ENCODE measurements around the gene RPL27. TPM values are rescaled to one million over a fixed set of nuclear protein-coding genes. Genes with fewer than 3 reads are reported as not detected.
A peak's percentile ranks its signal among the peaks of the same experiment; 100 is the strongest.
"Not testable (repeated sequence)": the region's sequence is repeated elsewhere in the genome, so short reads cannot be mapped to it uniquely, and the experiment has no call there.

Gene RPL27
- total RNA-seq, 2 donors from 2014 or later = 1,275 to 1,425 TPM

DNA sequence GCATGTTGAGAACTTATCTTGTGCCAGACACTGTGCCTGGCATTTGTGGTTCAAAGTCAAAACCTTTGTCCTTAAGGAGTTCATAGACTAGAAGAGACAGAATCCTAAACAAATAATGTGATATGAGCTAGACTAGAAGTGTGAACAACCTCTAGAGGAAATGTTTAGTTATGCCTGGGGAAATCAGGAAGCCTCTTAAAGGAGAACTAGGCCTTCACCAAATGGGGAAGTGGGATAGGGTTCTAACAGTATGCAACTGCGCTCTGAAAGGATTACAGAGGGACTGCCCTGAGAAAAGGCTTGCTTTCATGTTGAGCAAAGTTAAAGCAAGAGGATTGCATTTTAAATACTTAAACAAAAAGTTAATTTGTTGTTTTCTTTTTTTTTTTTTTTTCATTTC is 13.0 kb upstream of the RPL27 start:
- peaks cover 14 to 56% of the 10 kb centered on the region in 2 donors for H3K36me3 Mint-ChIP-seq
- no peak for ATAC-seq
- no peak for DNase-seq (ENCODE audit: low spot score in 2 of 2)
- peak overlapping the region in 1 of 2 donors; percentile 4 for H3K27ac Mint-ChIP-seq
- H3K9me3 Mint-ChIP-seq = no peaks in the 10 kb centered on the region

DNA sequence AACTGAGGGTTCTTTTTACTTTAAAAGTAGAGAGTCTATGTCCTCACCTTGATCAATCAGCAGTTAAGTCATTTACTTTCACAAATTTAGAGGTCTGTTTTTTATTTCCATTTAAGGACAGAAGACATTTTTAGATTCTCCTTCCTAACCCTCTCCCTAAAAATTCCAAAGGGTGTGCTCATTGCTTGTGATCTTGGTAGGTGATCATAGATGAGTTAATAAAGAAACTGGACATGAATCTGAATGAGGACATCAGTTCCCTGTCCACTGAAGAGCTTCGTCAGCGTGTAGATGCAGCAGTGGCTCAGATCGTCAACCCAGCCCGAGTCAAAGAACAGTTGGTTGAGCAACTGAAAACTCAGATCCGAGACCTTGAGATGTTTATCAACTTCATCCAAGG is 9.1 kb upstream of the RPL27 start:
- no peaks in the 10 kb centered on the region for H3K9me3 Mint-ChIP-seq
- no peak for DNase-seq (ENCODE audit: low spot score in 2 of 2)
- peaks cover 15 to 46% of the 10 kb centered on the region in 2 donors for H3K36me3 Mint-ChIP-seq

DNA sequence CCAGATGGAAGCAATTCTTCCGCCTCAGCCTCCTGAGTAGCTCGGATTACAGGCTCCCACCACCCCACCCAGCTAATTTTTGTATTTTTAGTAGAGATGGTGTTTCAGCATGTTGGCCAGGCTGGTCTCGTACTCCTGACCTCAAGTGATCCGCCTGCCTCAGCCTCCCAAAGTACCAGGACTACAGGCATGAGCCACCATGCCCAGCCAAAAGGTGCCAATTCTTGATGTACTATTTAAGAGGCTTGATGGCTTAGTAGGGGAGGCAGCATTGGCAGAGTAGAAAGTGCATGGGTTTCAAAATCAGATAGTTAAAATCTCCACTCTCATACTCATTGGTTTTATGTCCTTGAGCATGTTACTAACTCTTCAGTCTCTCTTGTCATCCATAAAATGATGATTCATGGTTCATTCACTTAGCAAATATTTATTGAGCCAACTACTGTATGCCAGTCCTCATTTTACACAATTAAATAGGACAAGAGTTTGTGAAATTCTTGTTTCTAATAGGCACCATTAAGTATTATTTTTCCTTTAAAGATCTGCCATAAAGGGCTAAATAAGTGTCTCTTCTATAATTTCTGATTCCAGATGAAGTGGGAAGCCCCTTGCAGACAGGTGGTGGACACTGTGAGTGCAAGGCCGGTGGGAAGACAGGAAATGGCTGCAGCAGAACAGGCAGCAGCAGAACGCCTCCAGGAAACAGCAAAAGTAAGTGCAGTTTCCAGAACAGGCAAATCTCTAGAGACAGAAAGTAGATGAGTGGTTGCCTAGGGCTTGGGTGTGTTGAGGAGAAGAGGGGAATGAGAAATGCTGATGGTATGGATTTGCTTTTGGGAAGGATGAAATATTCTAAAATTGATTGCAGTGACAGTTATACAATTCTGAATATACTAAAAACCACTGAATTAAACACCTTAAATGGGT is 8.2 kb upstream of the RPL27 start:
- Mint-ChIP-seq H3K27ac (no peak overlapping the region), H3K36me3 (peaks cover 15 to 41% of the 10 kb centered on the region in 2 donors), H3K9me3 (no peaks in the 10 kb centered on the region)
- DNase-seq (ENCODE audit: low spot score in 2 of 2) (no peak), ATAC-seq (no peak)

More for the DNA sequence above, 9.1 kb upstream of the RPL27 start:
- no peak overlapping the region for H3K27ac Mint-ChIP-seq
- no peak for ATAC-seq

DNA sequence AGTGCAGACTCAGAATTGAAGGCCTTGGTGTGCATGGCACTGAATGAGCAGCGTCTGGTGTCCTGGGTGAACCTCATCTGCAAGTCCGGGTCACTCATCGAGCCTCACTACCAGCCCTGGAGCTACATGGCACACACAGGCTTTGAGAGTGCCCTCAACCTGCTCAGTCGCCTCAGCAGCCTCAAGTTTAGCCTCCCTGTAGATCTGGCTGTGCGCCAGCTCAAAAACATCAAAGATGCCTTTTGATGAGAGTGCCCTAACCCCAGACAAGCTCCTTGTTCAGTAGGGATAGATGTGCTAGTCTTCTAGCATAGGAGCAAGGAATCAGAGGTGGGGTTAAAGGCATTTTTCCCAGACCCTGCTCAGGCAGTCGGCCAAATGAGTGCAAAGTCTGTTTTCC is 6.7 kb upstream of the RPL27 start:
- peaks cover 15 to 35% of the 10 kb centered on the region in 2 donors for H3K36me3 Mint-ChIP-seq
- no peaks in the 10 kb centered on the region for H3K9me3 Mint-ChIP-seq
- DNase-seq (ENCODE audit: low spot score in 2 of 2) (no peak), ATAC-seq (no peak)
- H3K27ac Mint-ChIP-seq = peak overlapping the region in 1 of 2 donors; percentile 72

DNA sequence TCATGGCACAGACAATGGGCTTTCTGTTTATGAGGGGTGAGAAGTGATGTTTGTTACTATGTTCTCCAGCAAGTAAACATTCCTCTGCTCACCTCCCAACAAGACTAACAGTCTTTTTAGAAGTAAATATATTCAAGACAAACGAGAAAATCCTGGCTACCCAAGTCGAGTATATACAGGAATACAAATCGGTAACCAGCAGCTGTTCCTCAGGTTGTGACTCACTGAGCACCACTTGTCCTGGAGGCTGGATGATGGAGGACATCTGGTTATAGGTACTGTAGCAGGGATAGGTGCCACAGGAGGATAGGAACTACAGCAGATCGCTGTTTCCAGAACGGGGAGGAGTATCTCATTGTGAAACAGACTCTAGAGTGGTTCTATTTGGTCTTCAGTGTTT is 5.3 kb upstream of the RPL27 start:
- peaks cover 15 to 31% of the 10 kb centered on the region in 2 donors for H3K36me3 Mint-ChIP-seq
- H3K27ac Mint-ChIP-seq = no peak overlapping the region
- no peak for ATAC-seq

DNA sequence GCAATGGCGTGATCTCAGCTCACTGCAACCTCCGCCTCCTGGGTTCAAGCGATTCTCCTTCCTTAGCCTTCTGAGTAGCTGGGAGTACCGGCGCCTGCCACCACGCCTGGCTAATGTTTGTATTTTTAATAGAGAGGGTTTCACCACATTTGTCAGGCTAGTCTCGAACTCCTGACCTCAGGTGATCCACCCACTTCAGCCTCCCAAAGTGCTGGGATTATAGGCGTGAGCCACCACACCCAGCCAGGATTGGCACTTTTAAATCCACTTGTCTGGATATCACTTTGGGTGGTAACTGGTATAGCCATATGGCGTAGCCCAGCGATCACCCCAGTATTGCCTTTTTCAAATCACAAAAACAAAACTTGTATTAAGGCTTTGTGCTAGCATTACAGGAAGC is 4.3 kb upstream of the RPL27 start:
- not testable (repeated sequence) for H3K9me3 Mint-ChIP-seq; ATAC-seq; DNase-seq (ENCODE audit: low spot score in 2 of 2)
- H3K36me3 Mint-ChIP-seq = peaks cover 24 to 27% of the 10 kb centered on the region in 2 donors
- H3K27ac Mint-ChIP-seq = peak overlapping the region; percentile 6 to 32

More for the DNA sequence above, 5.3 kb upstream of the RPL27 start:
- no peaks in the 10 kb centered on the region for H3K9me3 Mint-ChIP-seq
- no peak for DNase-seq (ENCODE audit: low spot score in 2 of 2)

DNA sequence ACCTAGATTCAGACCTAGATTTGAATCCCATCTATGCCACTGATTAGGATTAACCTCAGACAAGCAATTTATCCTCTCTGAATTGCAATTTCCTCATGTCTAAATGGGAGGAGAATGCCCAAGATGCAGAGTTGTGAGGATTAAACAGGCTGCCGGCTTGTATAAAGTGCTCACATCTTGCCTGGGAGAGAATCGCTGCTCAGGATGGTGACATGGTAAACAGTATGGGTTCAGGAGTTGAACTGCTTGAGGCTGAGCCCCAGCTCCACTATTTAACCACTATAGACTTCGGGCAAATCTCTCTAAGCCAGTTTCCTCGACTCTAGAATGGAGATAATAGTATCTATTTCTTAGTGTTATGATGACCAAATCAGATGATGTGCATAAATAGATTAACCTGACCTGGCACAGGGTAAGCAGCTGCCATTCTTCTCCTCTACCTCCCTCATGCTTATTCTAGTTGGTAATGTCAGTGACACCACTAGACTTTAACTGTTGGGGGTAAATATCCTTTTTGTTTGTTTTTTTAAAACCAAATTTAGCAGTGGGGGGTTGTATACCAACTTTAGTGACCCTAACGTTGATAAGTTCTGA is 732 bp upstream of the RPL27 start:
- DNase-seq (ENCODE audit: low spot score in 2 of 2) (no peak), ATAC-seq (no peak)
- Mint-ChIP-seq H3K36me3 (peaks cover 30 to 32% of the 10 kb centered on the region in 2 donors), H3K9me3 (no peaks in the 10 kb centered on the region), H3K27ac (peak overlapping the region in 1 of 2 donors; percentile 100)

DNA sequence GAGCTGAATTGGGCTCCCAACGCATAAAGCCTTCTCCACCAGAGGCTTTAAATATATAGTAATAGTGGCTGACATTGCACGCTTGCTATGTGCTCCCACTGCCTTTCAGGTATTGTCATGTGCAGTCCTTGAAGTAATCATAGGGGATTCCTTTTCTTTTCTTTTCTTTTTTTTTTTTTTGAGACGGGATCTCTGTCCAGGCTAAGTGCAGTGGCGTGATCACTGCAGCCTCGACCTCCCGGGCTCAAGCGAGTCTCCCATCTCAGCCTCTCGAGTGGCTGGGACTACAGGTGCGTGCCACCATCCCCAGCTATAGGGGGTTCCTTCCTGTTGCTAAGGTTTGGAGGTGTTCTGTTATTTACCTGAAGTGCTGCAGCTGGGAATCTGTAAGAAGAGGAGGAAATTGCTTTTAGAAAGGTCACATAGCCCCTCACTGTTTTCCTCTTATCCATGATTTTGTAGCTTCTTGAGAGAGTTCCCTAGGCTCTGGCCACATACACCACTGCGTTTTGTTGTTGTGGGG is 845 bp downstream of the RPL27 start:
- no peak for ATAC-seq
- peaks cover 30 to 32% of the 10 kb centered on the region in 2 donors for H3K36me3 Mint-ChIP-seq
- no peaks in the 10 kb centered on the region for H3K9me3 Mint-ChIP-seq
- no peak for DNase-seq (ENCODE audit: low spot score in 2 of 2)
- peak overlapping the region; percentile 100 for H3K27ac Mint-ChIP-seq

DNA sequence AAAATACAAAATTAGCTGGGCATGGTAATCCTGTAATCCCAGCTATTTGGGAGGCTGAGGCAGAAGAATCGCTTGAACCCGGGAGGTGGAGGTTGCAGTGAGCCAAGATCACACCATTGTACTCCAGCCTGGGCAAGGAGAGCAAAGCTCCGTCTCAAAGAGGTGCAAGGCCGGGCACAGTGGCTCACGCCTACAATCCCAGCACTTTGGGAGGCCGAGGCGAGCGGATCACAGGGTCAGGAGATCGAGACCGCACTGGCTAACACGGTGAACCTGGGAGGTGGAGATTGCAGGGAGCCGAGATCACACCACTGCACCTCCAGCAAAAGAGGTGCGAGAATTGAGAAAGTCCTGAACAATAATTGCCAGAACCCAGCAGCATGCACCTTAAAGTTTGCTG is 2.7 kb downstream of the RPL27 start:
- Mint-ChIP-seq H3K27ac (peak overlapping the region; percentile 86 to 100), H3K36me3 (peaks cover 30 to 32% of the 10 kb centered on the region in 2 donors)
- ATAC-seq = not testable (repeated sequence)

DNA sequence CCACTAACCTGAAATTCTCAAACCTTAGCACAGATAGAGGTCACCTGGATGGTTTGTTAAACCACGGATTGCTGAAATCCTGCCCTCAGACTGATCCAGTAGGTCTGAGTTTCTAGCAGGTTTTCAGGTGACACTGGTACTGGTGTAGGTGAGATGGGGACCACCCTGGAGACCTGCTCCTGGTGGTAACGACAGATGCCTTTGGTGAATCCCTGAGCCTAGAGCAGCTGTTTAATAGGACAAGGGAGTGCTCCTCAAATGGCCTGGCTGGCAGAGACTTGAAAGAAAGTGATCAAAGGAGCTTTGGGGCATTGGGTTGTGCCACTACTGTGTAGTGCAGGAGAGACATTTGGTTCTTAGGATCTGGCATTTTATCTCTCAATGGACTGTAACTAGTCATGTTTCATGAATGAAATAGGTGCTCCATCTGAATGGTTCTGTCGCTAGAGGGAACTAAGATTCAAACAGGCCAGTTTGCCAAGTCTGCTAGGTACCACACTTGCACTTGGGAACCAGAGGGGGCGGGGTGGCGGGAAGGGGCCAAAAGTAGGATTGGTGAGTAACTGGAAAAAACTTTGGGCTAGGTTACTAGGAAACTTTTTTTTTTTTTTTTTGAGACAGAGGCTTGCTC is 5.4 kb downstream of the RPL27 start:
- Mint-ChIP-seq H3K9me3 (no peaks in the 10 kb centered on the region), H3K36me3 (peaks cover 24 to 38% of the 10 kb centered on the region in 2 donors), H3K27ac (peak overlapping the region; percentile 64 to 79)
- ATAC-seq (no peak), DNase-seq (ENCODE audit: low spot score in 2 of 2) (no peak)

More for the DNA sequence above, 2.7 kb downstream of the RPL27 start:
- not testable (repeated sequence) for H3K9me3 Mint-ChIP-seq; DNase-seq (ENCODE audit: low spot score in 2 of 2)

DNA sequence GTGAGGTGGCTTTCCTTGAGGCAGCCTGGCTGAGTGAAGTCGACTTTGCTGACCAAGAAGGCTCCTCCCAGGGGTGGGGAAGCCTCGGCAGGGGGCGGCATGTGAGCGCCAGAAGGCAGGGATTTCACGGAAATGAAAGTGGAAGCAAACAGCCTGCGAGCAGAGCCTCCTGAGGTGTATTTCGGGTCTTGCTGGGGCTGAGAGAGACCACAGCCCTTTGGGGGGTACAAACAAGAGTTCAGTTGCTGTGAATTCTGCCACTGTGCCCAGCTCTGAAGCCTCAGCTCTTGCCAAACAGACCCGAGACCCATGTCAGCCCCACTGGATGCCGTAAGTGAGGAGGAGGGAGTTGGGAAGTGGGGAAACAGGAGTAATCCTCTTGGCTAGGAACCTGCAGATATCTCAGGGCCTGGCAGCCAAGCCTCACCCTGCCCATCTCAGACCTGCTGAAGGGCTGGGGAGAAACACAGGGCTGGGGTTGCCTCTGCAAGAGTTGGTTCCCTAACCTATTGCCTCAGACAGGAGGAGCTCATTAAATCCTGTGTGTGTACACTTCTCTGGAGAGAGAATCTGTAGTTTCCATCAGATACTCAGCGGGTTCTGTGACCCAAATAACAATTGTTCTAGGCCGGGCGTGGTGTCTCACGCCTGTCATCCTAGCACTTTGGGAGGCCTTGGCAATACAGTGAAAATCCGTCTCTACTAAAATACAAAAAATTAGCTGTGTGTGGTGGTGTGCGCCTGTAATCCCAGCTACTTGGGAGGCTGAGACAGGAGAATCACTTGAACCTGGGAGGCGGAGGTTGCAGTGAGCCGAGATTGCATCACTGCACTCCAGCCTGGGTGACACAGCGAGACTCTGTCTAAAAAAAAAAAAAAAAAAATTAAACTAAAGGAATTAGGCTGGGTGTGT is 8.7 kb downstream of the RPL27 start, which contains the start of gene IFI35:
Gene IFI35, plus strand, starts transcription at position 146 of the 913 bp plus-strand sequence. Its CDS starts 164 bp downstream, at position 310.
- Mint-ChIP-seq H3K27ac (peak within 1 kb of the TSS; percentile 98 to 100), H3K9me3 (no peaks in the 10 kb centered on the region), H3K36me3 (peaks cover 3 to 15% of the 10 kb centered on the region in 2 donors)
- peak; percentile 84 to 86 for DNase-seq (ENCODE audit: low spot score in 2 of 2)
- peak; percentile 92 to 95 for ATAC-seq

DNA sequence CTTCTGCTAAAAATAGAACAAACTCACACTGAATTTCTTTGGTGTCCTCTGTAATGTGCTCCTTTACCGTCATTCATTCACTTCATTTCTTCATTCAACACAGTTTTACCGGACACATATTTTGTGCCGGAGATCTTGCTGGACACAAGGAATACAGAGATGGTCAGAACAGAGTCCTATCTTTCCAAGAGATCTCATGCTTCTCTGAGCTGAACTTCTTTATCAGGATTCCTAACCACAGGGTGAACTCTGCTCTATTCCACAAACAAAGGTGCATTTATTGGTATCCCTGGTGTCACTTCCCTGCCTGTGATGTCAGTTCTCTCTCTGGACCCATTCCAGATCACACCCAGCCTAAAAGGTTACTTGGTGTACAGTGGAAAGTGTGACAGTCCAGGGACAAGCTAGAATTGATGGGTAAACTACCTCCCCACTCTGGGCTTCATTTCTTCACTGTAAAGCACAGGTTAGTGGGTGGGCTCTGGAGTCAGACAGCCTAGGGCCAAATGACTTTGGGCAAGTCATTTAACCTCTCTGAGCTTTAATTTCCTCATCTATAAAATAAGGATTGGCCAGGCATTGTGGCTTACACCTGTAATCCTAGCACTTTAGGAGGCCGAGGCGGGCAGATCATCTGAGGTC is 12.6 kb downstream of the RPL27 start:
- H3K36me3 Mint-ChIP-seq = peaks cover 0 to 22% of the 10 kb centered on the region in 2 donors
- H3K27ac Mint-ChIP-seq = peak overlapping the region in 1 of 2 donors; percentile 7
- ATAC-seq = no peak
- no peaks in the 10 kb centered on the region for H3K9me3 Mint-ChIP-seq
- no peak for DNase-seq (ENCODE audit: low spot score in 2 of 2)

DNA sequence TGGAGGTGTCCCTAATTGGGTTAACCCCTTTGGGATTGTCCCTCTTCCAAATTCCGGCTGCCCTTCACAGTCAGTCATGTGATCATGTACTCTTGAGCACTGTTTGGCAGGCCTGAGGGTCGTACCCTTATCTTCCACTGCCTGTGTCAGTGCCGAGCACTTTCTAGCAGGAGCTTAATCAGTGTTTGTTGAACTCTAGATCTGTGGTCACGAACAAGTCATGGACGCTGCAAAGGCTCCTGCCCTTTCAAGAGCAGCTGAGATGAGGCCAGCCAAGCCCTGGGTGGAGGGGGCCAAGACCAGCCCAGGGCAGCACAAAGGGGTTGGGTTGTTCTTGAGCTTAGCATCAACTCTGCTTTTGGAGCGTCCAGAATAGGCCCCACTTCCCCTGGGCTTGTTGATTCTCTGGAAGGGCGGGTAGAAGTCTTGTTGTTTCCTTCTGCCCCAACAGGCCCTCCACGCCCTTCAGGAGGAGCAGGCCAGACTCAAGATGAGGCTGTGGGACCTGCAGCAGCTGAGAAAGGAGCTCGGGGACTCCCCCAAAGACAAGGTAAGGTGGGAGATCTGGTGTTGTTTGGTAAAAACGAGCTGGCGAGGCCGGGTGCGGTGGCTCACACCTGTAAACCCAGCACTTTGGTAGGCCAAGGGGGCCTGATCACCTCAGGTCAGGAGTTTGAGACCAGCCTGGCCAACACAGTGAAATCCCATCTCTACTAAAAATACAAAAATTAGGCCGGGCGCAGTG is 13.7 kb downstream of the RPL27 start:
- Mint-ChIP-seq H3K27ac (peak overlapping the region in 1 of 2 donors; percentile 60), H3K9me3 (no peaks in the 10 kb centered on the region), H3K36me3 (peaks cover 0 to 15% of the 10 kb centered on the region in 2 donors)
- no peak for DNase-seq (ENCODE audit: low spot score in 2 of 2)
- ATAC-seq = no peak

DNA sequence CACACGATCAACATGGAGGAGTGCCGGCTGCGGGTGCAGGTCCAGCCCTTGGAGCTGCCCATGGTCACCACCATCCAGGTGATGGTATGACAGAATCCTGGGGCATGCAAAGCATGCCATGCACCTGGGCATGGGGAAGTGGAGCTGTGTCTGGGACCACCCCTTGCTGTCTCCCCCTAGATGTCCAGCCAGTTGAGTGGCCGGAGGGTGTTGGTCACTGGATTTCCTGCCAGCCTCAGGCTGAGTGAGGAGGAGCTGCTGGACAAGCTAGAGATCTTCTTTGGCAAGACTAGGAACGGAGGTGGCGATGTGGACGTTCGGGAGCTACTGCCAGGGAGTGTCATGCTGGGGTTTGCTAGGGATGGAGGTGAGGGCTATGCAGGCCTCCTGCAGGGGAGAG is 15.1 kb downstream of the RPL27 start:
- peak overlapping the region; percentile 51 to 75 for H3K27ac Mint-ChIP-seq
- no peak for DNase-seq (ENCODE audit: low spot score in 2 of 2)
- ATAC-seq = no peak
- H3K36me3 Mint-ChIP-seq = peaks cover 0 to 12% of the 10 kb centered on the region in 2 donors
- no peaks in the 10 kb centered on the region for H3K9me3 Mint-ChIP-seq
